Measurements from ENCODE around the gene ERICH4.
A peak's percentile ranks its signal among the peaks of the same experiment; 100 is the strongest.

The ERICH4 gene

GRCh38 chr19:41424335-41425173 lies 18.4 kb upstream of the ERICH4 start:
- no peak overlapping the region for H3K4ac ChIP-seq (ENCODE audit: low read depth, low read length)
- no peak overlapping the region for H2BK12ac ChIP-seq (ENCODE audit: low read length)
- H3K36me3 ChIP-seq (ENCODE audit: control insufficient read depth in 1 of 2, insufficient read depth in 2 of 2, low read length in 2 of 2): peaks cover 31 to 39% of the 10 kb centered on the region in 2 experiments
- H4K8ac ChIP-seq (ENCODE audit: low read depth, low read length): no peak overlapping the region
- no peaks in the 10 kb centered on the region for H3K9me3 ChIP-seq (ENCODE audit: insufficient read depth, low read depth, low read length)
- H3K27ac ChIP-seq (ENCODE audit: low read depth, low read length): no peak overlapping the region
- H3K14ac ChIP-seq (ENCODE audit: low read length): no peak overlapping the region
- H3K79me2 ChIP-seq (ENCODE audit: control insufficient read depth, insufficient read depth, low read length, poor library complexity): peaks cover 3% of the 10 kb centered on the region
- no peak overlapping the region for H2AFZ ChIP-seq (ENCODE audit: insufficient read depth, low read length, poor library complexity)
- no CpG with 5 or more reads among the region's 21 CpGs for WGBS (ENCODE audit: extremely low coverage, insufficient coverage, insufficient read length)
- H3K79me1 ChIP-seq (ENCODE audit: low read length): peaks cover 7% of the 10 kb centered on the region
- no peak for DNase-seq
- H3K4me3 ChIP-seq (ENCODE audit: low read depth, low read length): peak overlapping the region; percentile 14
- H4K91ac ChIP-seq (ENCODE audit: low read depth, low read length): no peak overlapping the region
- H3K4me1 ChIP-seq (ENCODE audit: control insufficient read depth in 1 of 2, insufficient read depth in 2 of 2, low read length in 2 of 2): peaks cover 14% of the 10 kb centered on the region in 2 experiments
- H3K9ac ChIP-seq (ENCODE audit: low read length): no peak overlapping the region
- H2BK5ac ChIP-seq (ENCODE audit: low read depth, low read length, poor library complexity): no peak overlapping the region
- H3K4me2 ChIP-seq (ENCODE audit: low read length): no peak overlapping the region
- H4K12ac ChIP-seq (ENCODE audit: low read depth, low read length): no peak overlapping the region
- H2BK120ac ChIP-seq (ENCODE audit: insufficient read depth, low read length, poor library complexity): no peak overlapping the region
- H3K27me3 ChIP-seq (ENCODE audit: insufficient read depth, low read length): no peaks in the 10 kb centered on the region
- no peak overlapping the region for H2AK5ac ChIP-seq (ENCODE audit: low read length)
- no peak overlapping the region for H3K18ac ChIP-seq (ENCODE audit: low read length)
- no peak overlapping the region for H3K23ac ChIP-seq (ENCODE audit: low read length)

- no CpG with 5 or more reads among the region's 28 CpGs for WGBS (ENCODE audit: extremely low coverage, insufficient coverage, insufficient read length)
- H2BK12ac ChIP-seq (ENCODE audit: low read length): no peak overlapping the region
Measured at GRCh38 chr19:41425174-41426115, 17.5 kb upstream of the ERICH4 start.

GRCh38 chr19:41426116-41426841 lies 16.7 kb upstream of the ERICH4 start:
- peak overlapping the region; percentile 84 for H3K4me2 ChIP-seq (ENCODE audit: low read length)
- H4K12ac ChIP-seq (ENCODE audit: low read depth, low read length): no peak overlapping the region
- H3K79me1 ChIP-seq (ENCODE audit: low read length): peaks cover 7% of the 10 kb centered on the region
- H4K91ac ChIP-seq (ENCODE audit: low read depth, low read length): peak overlapping the region; percentile 71
- peak overlapping the region; percentile 58 for H2BK5ac ChIP-seq (ENCODE audit: low read depth, low read length, poor library complexity)
- H3K27ac ChIP-seq (ENCODE audit: low read depth, low read length): no peak overlapping the region
- no peak overlapping the region for H3K4me3 ChIP-seq (ENCODE audit: low read depth, low read length)
- H3K79me2 ChIP-seq (ENCODE audit: control insufficient read depth, insufficient read depth, low read length, poor library complexity): peaks cover 3% of the 10 kb centered on the region
- no CpG with 5 or more reads among the region's 36 CpGs for WGBS (ENCODE audit: extremely low coverage, insufficient coverage, insufficient read length)
- no peak overlapping the region for H3K18ac ChIP-seq (ENCODE audit: low read length)
- DNase-seq: no peak
- peak overlapping the region; percentile 60 for H2AK5ac ChIP-seq (ENCODE audit: low read length)
- no peak overlapping the region for H3K4ac ChIP-seq (ENCODE audit: low read depth, low read length)
- H4K8ac ChIP-seq (ENCODE audit: low read depth, low read length): peak overlapping the region; percentile 86
- no peak overlapping the region for H3K23ac ChIP-seq (ENCODE audit: low read length)
- H2AFZ ChIP-seq (ENCODE audit: insufficient read depth, low read length, poor library complexity): no peak overlapping the region
- peak overlapping the region; percentile 74 for H3K14ac ChIP-seq (ENCODE audit: low read length)
- peaks cover 35 to 37% of the 10 kb centered on the region in 2 experiments for H3K36me3 ChIP-seq (ENCODE audit: control insufficient read depth in 1 of 2, insufficient read depth in 2 of 2, low read length in 2 of 2)
- peak overlapping the region; percentile 10 for H2BK12ac ChIP-seq (ENCODE audit: low read length)
- H3K9me3 ChIP-seq (ENCODE audit: insufficient read depth, low read depth, low read length): no peaks in the 10 kb centered on the region
- no peaks in the 10 kb centered on the region for H3K27me3 ChIP-seq (ENCODE audit: insufficient read depth, low read length)
- H3K4me1 ChIP-seq (ENCODE audit: control insufficient read depth in 1 of 2, insufficient read depth in 2 of 2, low read length in 2 of 2): peaks cover 14% of the 10 kb centered on the region in 2 experiments
- no peak overlapping the region for H2BK120ac ChIP-seq (ENCODE audit: insufficient read depth, low read length, poor library complexity)
- H3K9ac ChIP-seq (ENCODE audit: low read length): no peak overlapping the region

More at GRCh38 chr19:41425174-41426115, 17.5 kb upstream of the ERICH4 start:
- DNase-seq: no peak
- Histone ChIP-seq H3K9ac (ENCODE audit: low read length) (no peak overlapping the region), H2BK5ac (ENCODE audit: low read depth, low read length, poor library complexity) (no peak overlapping the region), H2AFZ (ENCODE audit: insufficient read depth, low read length, poor library complexity) (no peak overlapping the region), H3K27ac (ENCODE audit: low read depth, low read length) (no peak overlapping the region), H4K12ac (ENCODE audit: low read depth, low read length) (no peak overlapping the region), H3K4me2 (ENCODE audit: low read length) (no peak overlapping the region), H3K9me3 (ENCODE audit: insufficient read depth, low read depth, low read length) (no peaks in the 10 kb centered on the region), H2BK120ac (ENCODE audit: insufficient read depth, low read length, poor library complexity) (no peak overlapping the region), H3K18ac (ENCODE audit: low read length) (no peak overlapping the region), H3K79me2 (ENCODE audit: control insufficient read depth, insufficient read depth, low read length, poor library complexity) (peaks cover 3% of the 10 kb centered on the region), H2AK5ac (ENCODE audit: low read length) (no peak overlapping the region), H4K8ac (ENCODE audit: low read depth, low read length) (no peak overlapping the region), H3K79me1 (ENCODE audit: low read length) (peaks cover 7% of the 10 kb centered on the region), H3K14ac (ENCODE audit: low read length) (no peak overlapping the region), H3K4ac (ENCODE audit: low read depth, low read length) (no peak overlapping the region), H4K91ac (ENCODE audit: low read depth, low read length) (no peak overlapping the region), H3K4me3 (ENCODE audit: low read depth, low read length) (no peak overlapping the region), H3K23ac (ENCODE audit: low read length) (no peak overlapping the region), H3K27me3 (ENCODE audit: insufficient read depth, low read length) (no peaks in the 10 kb centered on the region), H3K36me3 (ENCODE audit: control insufficient read depth in 1 of 2, insufficient read depth in 2 of 2, low read length in 2 of 2) (peaks cover 31 to 35% of the 10 kb centered on the region in 2 experiments), H3K4me1 (ENCODE audit: control insufficient read depth in 1 of 2, insufficient read depth in 2 of 2, low read length in 2 of 2) (peaks cover 14% of the 10 kb centered on the region in 2 experiments)

Measured in trophoblast cell (in vitro differentiated cells and primary cell).